Right cardiac atrium (tissue), 5 donors: Measurements from ENCODE around the gene ATF3. TPM values are rescaled to one million over a fixed set of nuclear protein-coding genes. Genes with fewer than 3 reads are reported as not detected.
"Not testable (repeated sequence)": the region's sequence is repeated elsewhere in the genome, so short reads cannot be mapped to it uniquely, and the experiment has no call there.

Experiments used
- ATAC-seq, 2 donors: fragments of 200-7000 bp; cut with Tn5 transposase; one replicate each; pipeline versions ENCODE4 v1.8.0 to v1.9.1; 2020; ENCODE audit warnings: moderate library complexity in 2 of 2, mild to moderate bottlenecking in 1 of 2
- DNase-seq, 3 donors: peaks; one replicate each; pipeline ENCODE4 v3.0.0-alpha.2; 2020
- H3K27ac ChIP-seq: one replicate; pipeline ENCODE4 v1.5.1; 2013; ENCODE audit warnings: mild to moderate bottlenecking, low read length, control low read depth, moderate library complexity
- H3K27me3 ChIP-seq: one replicate; pipeline ENCODE4 v1.6.1; 2013; ENCODE audit not compliant: control insufficient read depth, insufficient read depth
- H3K4me1 ChIP-seq: one replicate; pipeline ENCODE4 v1.6.1; 2013; ENCODE audit warnings: low read length; ENCODE audit not compliant: control insufficient read depth, insufficient read depth
- H3K4me3 ChIP-seq: one replicate; pipeline ENCODE4 v1.5.1; 2013; ENCODE audit warnings: low read length, control low read depth
- H3K9me3 ChIP-seq: one replicate; pipeline ENCODE4 v1.6.1; 2013; ENCODE audit warnings: low read length; ENCODE audit not compliant: control insufficient read depth
- whole genome bisulfite sequencing: extraction: QIAGEN DNeasy Blood & Tissue Kit; methylation state at CpG from one replicate; pipeline ENCODE4 v1.1.7; 2013; 5-methylcytosine and 5-hydroxymethylcytosine counted together
- intact Hi-C, 4 donors: fragments of 100-400 bp; cut with DNase I; formaldehyde crosslinking; loops; one replicate each; pipeline versions ENCODE4 v1.11.0 to v1.14.0; 2022 to 2023
- polyA plus RNA-seq: library from polyadenylated mRNA; stranded (reverse); fragments of 200-250 nt; gene quantifications from one replicate; pipeline ENCODE4 v1.2.3, GENCODE V29; 2013
- total RNA-seq, 4 donors: library from RNA; stranded (reverse); fragmentation: NEBNext Ultra II Directional; extraction: Animal tissue kit (Norgen Biotek cat#: 25700); gene quantifications; one replicate each; pipeline ENCODE4 v1.2.1, GENCODE V29; 2021
- donor health status: healthy with polysubstance abuse.
- donor health status: DM: no; HTN: yes; CAD: no.
- donor health status: DM: no; HTN: no; CAD: no.
- donor health status: DM: no; HTN: yes; CAD: no; lungs with severe emphysema.
- donor health status: DM: yes; HTN: yes; CAD: no.

The ATF3 gene
- total and polyA plus RNA-seq, 5 donors = 6.9 to 195 (median 8.5) TPM

- Histone ChIP-seq H3K27ac (no peak overlapping the region), H3K27me3 (no peaks in the 10 kb centered on the region), H3K9me3 (no peaks in the 10 kb centered on the region), H3K4me1 (peaks cover 4% of the 10 kb centered on the region), H3K4me3 (no peak overlapping the region)
- DNase-seq (peak; percentile 44 to 82 (median 76)), ATAC-seq (peak; percentile 86 to 88)
- intact Hi-C loops = loop anchor here in 2 of 4 donors (2.0 to 5.0 kb wide), 2 partner anchors 152 to 153 kb away; no protein-coding TSS in a partner anchor
- 57% methylated on average over 16 of the region's 16 CpGs for WGBS
Measured at GRCh38 chr1:212630158-212630900, 21.8 kb downstream of the ATF3 start.

DNA sequence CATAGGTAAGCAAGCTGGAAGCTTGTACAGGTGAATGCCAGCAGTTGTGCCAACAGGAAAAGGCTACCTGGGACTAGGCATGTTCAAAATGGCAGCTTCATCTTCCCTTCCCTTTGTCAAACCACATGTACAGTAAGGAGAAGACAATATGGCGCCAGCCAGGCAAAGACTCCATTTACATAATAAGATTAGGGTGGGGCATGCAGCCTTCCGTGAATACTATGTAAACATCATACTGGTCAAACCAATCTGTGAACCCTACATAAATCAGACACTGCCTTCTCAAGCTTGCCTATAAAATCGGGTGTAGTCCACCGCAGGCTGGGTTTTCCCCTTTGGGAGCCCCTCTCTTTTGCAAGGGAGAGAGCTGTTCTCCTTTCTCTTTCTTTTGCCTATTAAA, 24.6 kb downstream of the ATF3 start:
- intact Hi-C loops = loop anchor here in 1 of 4 donors (5.0 kb wide), 1 partner anchor 156 kb away; no protein-coding TSS in a partner anchor
- WGBS = 90% methylated on average over 4 of the region's 4 CpGs
- Histone ChIP-seq H3K27ac (no peak overlapping the region), H3K4me3 (no peak overlapping the region), H3K9me3 (no peaks in the 10 kb centered on the region), H3K27me3 (no peaks in the 10 kb centered on the region), H3K4me1 (peaks cover 26% of the 10 kb centered on the region)
- no peak for DNase-seq
- ATAC-seq = no peak

- H3K27ac ChIP-seq = no peak overlapping the region
- H3K4me1 ChIP-seq = peaks cover 31% of the 10 kb centered on the region
- intact Hi-C loops = loop anchor here in 1 of 4 donors (5.0 kb wide), 1 partner anchor 157 kb away; no protein-coding TSS in a partner anchor
- DNase-seq (no peak), ATAC-seq (no peak)
- H3K27me3 ChIP-seq = no peaks in the 10 kb centered on the region
- no peak overlapping the region for H3K4me3 ChIP-seq
- H3K9me3 ChIP-seq = no peaks in the 10 kb centered on the region
- 97% methylated on average over 2 of the region's 2 CpGs for WGBS
Measured at GRCh38 chr1:212634252-212634651, 25.7 kb downstream of the ATF3 start.

- DNase-seq = peak in 1 of 3 donors; percentile 60
- H3K4me1 ChIP-seq = peaks cover 28% of the 10 kb centered on the region
- H3K4me3 ChIP-seq = no peak overlapping the region
- no peak for ATAC-seq
- 47% methylated on average over 1 of the region's 1 CpG for WGBS
- peak overlapping the region; percentile 37 for H3K27ac ChIP-seq
- intact Hi-C loops = no loop called here
- no peaks in the 10 kb centered on the region for H3K27me3 ChIP-seq
- no peaks in the 10 kb centered on the region for H3K9me3 ChIP-seq
Measured at GRCh38 chr1:212635141-212635631, 26.6 kb downstream of the ATF3 start.

- H3K4me1 ChIP-seq = peaks cover 28% of the 10 kb centered on the region
- no peaks in the 10 kb centered on the region for H3K27me3 ChIP-seq
- H3K4me3 ChIP-seq = no peak overlapping the region
- DNase-seq = no peak
- peak overlapping the region; percentile 81 for H3K27ac ChIP-seq
- intact Hi-C loops = no loop called here
- ATAC-seq = no peak
- WGBS = 68% methylated on average over 5 of the region's 5 CpGs
- H3K9me3 ChIP-seq = no peaks in the 10 kb centered on the region
Measured at GRCh38 chr1:212637902-212638301, 29.3 kb downstream of the ATF3 start.

DNA sequence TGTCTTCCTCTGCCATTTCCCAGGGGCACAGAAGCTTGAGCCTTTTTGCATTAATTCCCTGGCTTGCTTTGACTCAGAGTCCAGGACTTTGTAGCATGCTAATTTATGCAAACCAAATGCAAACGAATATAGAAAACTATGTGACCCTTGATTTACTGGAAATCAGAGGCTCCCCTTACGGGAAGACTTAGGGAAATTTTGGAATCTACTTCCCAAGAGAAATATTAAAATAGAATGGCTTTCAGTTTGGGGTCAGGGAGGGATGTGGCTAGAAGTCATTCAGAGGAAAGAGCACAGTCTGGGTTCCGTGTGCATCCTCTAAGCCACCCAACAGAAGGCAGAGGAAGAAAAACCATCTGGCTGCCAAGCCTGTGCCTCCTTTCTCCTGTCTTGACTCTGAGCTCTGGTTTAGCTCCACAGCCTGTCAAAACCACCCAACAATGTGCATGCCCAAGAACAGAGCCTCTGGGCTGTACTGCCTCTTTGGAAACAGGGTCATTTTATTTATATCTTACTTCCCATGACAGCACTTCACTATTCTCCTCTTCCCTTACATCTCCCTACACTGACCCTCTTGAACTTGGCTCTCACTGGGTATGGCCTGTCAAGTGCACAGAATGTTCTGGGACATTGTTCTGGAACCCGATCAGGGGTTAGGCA, 30.1 kb downstream of the ATF3 start:
- DNase-seq (no peak), ATAC-seq (peak; percentile 62 to 81)
- H3K4me1 ChIP-seq = peaks cover 28% of the 10 kb centered on the region
- intact Hi-C loops = no loop called here
- H3K27ac ChIP-seq = peak overlapping the region; percentile 81
- no peak overlapping the region for H3K4me3 ChIP-seq
- no peaks in the 10 kb centered on the region for H3K27me3 ChIP-seq
- no peaks in the 10 kb centered on the region for H3K9me3 ChIP-seq
- 23% methylated on average over 4 of the region's 4 CpGs for WGBS

GRCh38 chr1:212639524-212639923, 31.0 kb downstream of the ATF3 start:
- peak overlapping the region; percentile 80 for H3K27ac ChIP-seq
- intact Hi-C loops, ATAC-seq, H3K27me3 ChIP-seq, H3K9me3 ChIP-seq, H3K4me3 ChIP-seq, DNase-seq: not testable (repeated sequence)
- 91% methylated on average over 2 of the region's 2 CpGs for WGBS
- H3K4me1 ChIP-seq = peaks cover 32% of the 10 kb centered on the region

- Histone ChIP-seq H3K27me3 (no peaks in the 10 kb centered on the region), H3K9me3 (no peaks in the 10 kb centered on the region), H3K27ac (no peak overlapping the region), H3K4me3 (no peak overlapping the region), H3K4me1 (peaks cover 33% of the 10 kb centered on the region)
- intact Hi-C loops = no loop called here
- DNase-seq = no peak
- no peak for ATAC-seq
- 98% methylated on average over 3 of the region's 3 CpGs for WGBS
Measured at GRCh38 chr1:212640223-212640878, 31.8 kb downstream of the ATF3 start.

- 98% methylated on average over 1 of the region's 1 CpG for WGBS
- intact Hi-C loops = no loop called here
- DNase-seq (no peak), ATAC-seq (no peak)
- H3K27me3 ChIP-seq = no peaks in the 10 kb centered on the region
- no peak overlapping the region for H3K27ac ChIP-seq
- peaks cover 20% of the 10 kb centered on the region for H3K4me1 ChIP-seq
- H3K9me3 ChIP-seq = no peaks in the 10 kb centered on the region
- H3K4me3 ChIP-seq = no peak overlapping the region
Measured at GRCh38 chr1:212641956-212642355, 33.4 kb downstream of the ATF3 start.

DNA sequence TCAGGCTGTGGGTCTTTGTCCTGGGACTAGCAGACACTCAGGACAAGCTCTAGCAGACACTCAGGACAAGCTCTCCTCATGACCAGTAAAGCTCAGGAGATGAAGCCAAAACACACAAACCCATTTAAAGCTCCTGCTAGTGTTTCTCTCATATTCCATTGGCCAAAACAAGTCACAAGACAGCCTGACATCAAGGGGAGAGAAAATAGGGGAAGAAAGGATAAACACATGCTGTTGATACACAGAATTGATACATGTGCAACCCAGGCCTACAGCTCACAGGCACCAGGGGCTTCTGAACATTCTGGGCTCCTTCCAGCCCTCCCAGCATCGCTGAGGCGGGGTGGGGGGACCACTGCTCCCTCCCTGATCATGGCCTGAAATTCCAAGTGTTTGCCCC, 35.3 kb downstream of the ATF3 start:
- H3K9me3 ChIP-seq = no peaks in the 10 kb centered on the region
- no peaks in the 10 kb centered on the region for H3K27me3 ChIP-seq
- intact Hi-C loops = no loop called here
- 95% methylated on average over 2 of the region's 2 CpGs for WGBS
- H3K4me1 ChIP-seq = peaks cover 6% of the 10 kb centered on the region
- ATAC-seq = no peak
- H3K4me3 ChIP-seq = no peak overlapping the region
- H3K27ac ChIP-seq = no peak overlapping the region
- no peak for DNase-seq
